HepG2 (cell line): Measurements from ENCODE around the gene CDCA4. TPM values are rescaled to one million over a fixed set of nuclear protein-coding genes. Genes with fewer than 3 reads are reported as not detected.

Experiments used
- BORCS8-MEF2B ChIP-seq: sonication (generic); formaldehyde crosslinking; IDR thresholded peaks from 2 replicates; pipeline ENCODE4 v1.8.0; 2022; ENCODE audit warnings: mild to moderate bottlenecking, missing genetic modification reagents
- FOXC1 ChIP-seq: sonication (generic); formaldehyde crosslinking; IDR thresholded peaks from 2 replicates; pipeline ENCODE4 v1.8.0; 2022; ENCODE audit warnings: mild to moderate bottlenecking, missing genetic modification reagents, borderline replicate concordance
- GABPB1 ChIP-seq: IDR thresholded peaks from 2 replicates; pipeline ENCODE4 v1.6.1; 2016; ENCODE audit warnings: mild to moderate bottlenecking, missing genetic modification reagents, moderate library complexity, missing compliant biosample characterization
- NONO ChIP-seq, 2 experiments: fragments of 450-650 bp in 1 of 2; sonication (generic) in 1 of 2; formaldehyde crosslinking in 1 of 2; IDR thresholded peaks in 1 of 2; conservative IDR thresholded peaks in 1 of 2; 2 replicates each; pipeline versions ENCODE4 v1.6.1 to v1.8.0; 2017 to 2022; ENCODE audit warnings: mild to moderate bottlenecking in 1 of 2, missing genetic modification reagents in 1 of 2, moderate library complexity in 1 of 2
- ZNF274 ChIP-seq: sonication (generic); formaldehyde crosslinking; IDR thresholded peaks from 2 replicates; pipeline ENCODE4 v1.5.1; 2020; ENCODE audit warnings: mild to moderate bottlenecking, missing genetic modification reagents
- ZNF44 ChIP-seq: sonication (generic); formaldehyde crosslinking; IDR thresholded peaks from 2 replicates; pipeline ENCODE4 v1.5.1; 2020; ENCODE audit warnings: mild to moderate bottlenecking, missing genetic modification reagents
- ZNF782 ChIP-seq: sonication (generic); formaldehyde crosslinking; IDR thresholded peaks from 2 replicates; pipeline ENCODE4 v1.4.0; 2020; ENCODE audit warnings: missing genetic modification reagents, mild to moderate bottlenecking, borderline replicate concordance
- polyA plus RNA-seq, 8 experiments: library from polyadenylated mRNA; depleted of rRNA in 3 of 8; stranded (reverse) in 7 of 8; unstranded in 1 of 8; fragments of >200 nt; fragmentation: Illumina TruSeq in 4 of 8; extraction: Trizol in 4 of 8; gene quantifications; 2 replicates each; pipeline versions ENCODE4 v1.2.1 to v1.2.3, GENCODE V29; 2011 to 2016; ENCODE audit warnings: low read depth in 4 of 8, missing spikeins in 1 of 8, mixed read lengths in 1 of 8; ENCODE audit not compliant: insufficient read depth in 1 of 8
- total RNA-seq, 5 experiments: library from RNA; depleted of rRNA; stranded (reverse); fragments of >200 nt; fragmentation: Illumina TruSeq; extraction: Trizol; gene quantifications; 2 replicates each; pipeline ENCODE4 v1.2.3, GENCODE V29; 2016; ENCODE audit warnings: low read depth in 1 of 5
- TF ChIP-seq, protein P1 (sequence below): sonication (generic); formaldehyde crosslinking; IDR thresholded peaks from 2 replicates; pipeline ENCODE4 v1.8.1; 2023; ENCODE audit warnings: missing genetic modification reagents, mild to moderate bottlenecking, borderline replicate concordance
- TF ChIP-seq, protein P2 (sequence below): sonication (generic); formaldehyde crosslinking; IDR thresholded peaks from 2 replicates; pipeline ENCODE4 v1.5.1; 2020; ENCODE audit warnings: missing genetic modification reagents, mild to moderate bottlenecking, borderline replicate concordance
- TF ChIP-seq, protein P3 (sequence below): sonication (generic); formaldehyde crosslinking; IDR thresholded peaks from 2 replicates; pipeline ENCODE4 v1.4.0; 2020; ENCODE audit warnings: low read depth, mild to moderate bottlenecking, missing genetic modification reagents
- TF ChIP-seq, protein P4 (sequence below), 2 experiments: sonication (generic) in 1 of 2; formaldehyde crosslinking in 1 of 2; IDR thresholded peaks; 2 replicates each; pipeline versions ENCODE4 v1.6.1 to v1.9.0; 2014 to 2022; ENCODE audit warnings: antibody characterized with exemption in 1 of 2, borderline replicate concordance in 1 of 2, inconsistent platforms in 1 of 2, low read depth in 1 of 2, missing genetic modification reagents in 1 of 2
- TF ChIP-seq, protein P5 (sequence below): IDR thresholded peaks from 2 replicates; pipeline ENCODE4 v1.6.1; 2016; ENCODE audit warnings: mild to moderate bottlenecking, missing biosample characterization, missing genetic modification reagents
- TF ChIP-seq, protein P6 (sequence below): sonication (generic); formaldehyde crosslinking; IDR thresholded peaks from 2 replicates; pipeline ENCODE4 v1.5.1; 2020; ENCODE audit warnings: missing genetic modification reagents, mild to moderate bottlenecking, borderline replicate concordance

CDCA4 gene
- total and polyA plus RNA-seq, 2 of the 13 experiments (the other 11 are each of a cell fraction or from before 2014, with no cell fraction given) = 19.7 to 43.1 TPM

DNA sequence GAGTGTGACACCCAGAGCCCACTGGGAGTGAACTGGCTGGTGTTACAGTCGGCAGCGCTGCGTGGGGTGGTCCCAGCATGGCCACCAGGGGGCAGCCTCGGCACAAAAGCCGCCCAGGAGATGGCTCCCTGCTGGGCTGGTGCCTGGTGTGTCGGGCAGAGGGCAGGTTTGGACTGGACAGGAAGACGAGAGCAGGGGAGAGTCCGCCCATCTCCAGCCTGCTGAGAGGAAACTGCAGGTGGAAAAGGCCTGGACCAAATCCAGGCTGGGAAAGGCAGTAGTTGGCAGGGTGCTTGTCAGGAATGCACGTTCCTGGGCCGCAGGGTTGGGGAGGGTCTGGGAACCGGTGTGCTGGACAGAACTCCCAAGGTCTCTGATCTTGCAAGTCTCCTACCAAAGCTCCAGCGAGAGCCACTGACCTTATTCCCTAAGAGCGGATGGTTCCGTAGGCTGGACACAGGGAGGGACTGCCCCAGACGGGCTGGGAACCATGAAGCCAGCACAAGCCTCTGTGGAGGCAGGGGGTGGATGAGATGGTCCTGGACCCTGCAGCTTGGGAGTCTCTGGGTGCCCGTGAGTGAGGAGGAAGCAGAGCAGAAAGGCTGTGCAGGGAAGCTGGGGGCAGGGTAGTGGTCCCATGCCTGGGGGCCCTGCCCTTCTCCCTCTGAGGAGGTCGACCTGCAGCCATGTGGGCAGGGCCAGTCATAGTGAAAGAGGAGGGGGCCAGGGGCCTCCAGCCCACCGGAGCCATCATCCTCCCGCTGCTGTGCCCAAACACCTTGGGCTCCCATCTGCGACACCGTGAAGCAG is 44.5 kb downstream of the CDCA4 start (continued):
- TF ChIP-seq FOXC1 (CRISPR knock-in tag) (0 out of 2 replicates have a peak, but pooled peaks have one; percentile 37), BORCS8-MEF2B (CRISPR knock-in tag) (no peak; the same call in 1 of the 2 replicates), ZNF274 (peak; percentile 72; the same call in 1 of the 2 replicates), ZNF782 (CRISPR knock-in tag) (peak; percentile 17; the same call in 1 of the 2 replicates), NONO (IDR thresholded peaks at IDR 0.05) (no peak), NONO (CRISPR knock-in tag; conservative IDR thresholded peaks at IDR 0.05) (peak; percentile 78), ZNF44 (peak; percentile 31; the same call in 1 of the 2 replicates), GABPB1 (peak; percentile 47; the same call in 1 of the 2 replicates)
- TF ChIP-seq, protein P1, sequence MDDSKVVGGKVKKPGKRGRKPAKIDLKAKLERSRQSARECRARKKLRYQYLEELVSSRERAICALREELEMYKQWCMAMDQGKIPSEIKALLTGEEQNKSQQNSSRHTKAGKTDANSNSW (CRISPR knock-in tag) = 0 out of 2 replicates have a peak, but pooled peaks have one; percentile 48
- TF ChIP-seq, protein P2, sequence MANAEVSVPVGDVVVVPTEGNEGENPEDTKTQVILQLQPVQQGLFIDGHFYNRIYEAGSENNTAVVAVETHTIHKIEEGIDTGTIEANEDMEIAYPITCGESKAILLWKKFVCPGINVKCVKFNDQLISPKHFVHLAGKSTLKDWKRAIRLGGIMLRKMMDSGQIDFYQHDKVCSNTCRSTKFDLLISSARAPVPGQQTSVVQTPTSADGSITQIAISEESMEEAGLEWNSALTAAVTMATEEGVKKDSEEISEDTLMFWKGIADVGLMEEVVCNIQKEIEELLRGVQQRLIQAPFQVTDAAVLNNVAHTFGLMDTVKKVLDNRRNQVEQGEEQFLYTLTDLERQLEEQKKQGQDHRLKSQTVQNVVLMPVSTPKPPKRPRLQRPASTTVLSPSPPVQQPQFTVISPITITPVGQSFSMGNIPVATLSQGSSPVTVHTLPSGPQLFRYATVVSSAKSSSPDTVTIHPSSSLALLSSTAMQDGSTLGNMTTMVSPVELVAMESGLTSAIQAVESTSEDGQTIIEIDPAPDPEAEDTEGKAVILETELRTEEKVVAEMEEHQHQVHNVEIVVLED (CRISPR knock-in tag) = peak; percentile 31; the same call in 1 of the 2 replicates
- TF ChIP-seq, protein P3, sequence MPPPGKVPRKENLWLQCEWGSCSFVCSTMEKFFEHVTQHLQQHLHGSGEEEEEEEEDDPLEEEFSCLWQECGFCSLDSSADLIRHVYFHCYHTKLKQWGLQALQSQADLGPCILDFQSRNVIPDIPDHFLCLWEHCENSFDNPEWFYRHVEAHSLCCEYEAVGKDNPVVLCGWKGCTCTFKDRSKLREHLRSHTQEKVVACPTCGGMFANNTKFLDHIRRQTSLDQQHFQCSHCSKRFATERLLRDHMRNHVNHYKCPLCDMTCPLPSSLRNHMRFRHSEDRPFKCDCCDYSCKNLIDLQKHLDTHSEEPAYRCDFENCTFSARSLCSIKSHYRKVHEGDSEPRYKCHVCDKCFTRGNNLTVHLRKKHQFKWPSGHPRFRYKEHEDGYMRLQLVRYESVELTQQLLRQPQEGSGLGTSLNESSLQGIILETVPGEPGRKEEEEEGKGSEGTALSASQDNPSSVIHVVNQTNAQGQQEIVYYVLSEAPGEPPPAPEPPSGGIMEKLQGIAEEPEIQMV (CRISPR knock-in tag) = 0 out of 2 replicates have a peak, but pooled peaks have one; percentile 47
- TF ChIP-seq, protein P4, sequence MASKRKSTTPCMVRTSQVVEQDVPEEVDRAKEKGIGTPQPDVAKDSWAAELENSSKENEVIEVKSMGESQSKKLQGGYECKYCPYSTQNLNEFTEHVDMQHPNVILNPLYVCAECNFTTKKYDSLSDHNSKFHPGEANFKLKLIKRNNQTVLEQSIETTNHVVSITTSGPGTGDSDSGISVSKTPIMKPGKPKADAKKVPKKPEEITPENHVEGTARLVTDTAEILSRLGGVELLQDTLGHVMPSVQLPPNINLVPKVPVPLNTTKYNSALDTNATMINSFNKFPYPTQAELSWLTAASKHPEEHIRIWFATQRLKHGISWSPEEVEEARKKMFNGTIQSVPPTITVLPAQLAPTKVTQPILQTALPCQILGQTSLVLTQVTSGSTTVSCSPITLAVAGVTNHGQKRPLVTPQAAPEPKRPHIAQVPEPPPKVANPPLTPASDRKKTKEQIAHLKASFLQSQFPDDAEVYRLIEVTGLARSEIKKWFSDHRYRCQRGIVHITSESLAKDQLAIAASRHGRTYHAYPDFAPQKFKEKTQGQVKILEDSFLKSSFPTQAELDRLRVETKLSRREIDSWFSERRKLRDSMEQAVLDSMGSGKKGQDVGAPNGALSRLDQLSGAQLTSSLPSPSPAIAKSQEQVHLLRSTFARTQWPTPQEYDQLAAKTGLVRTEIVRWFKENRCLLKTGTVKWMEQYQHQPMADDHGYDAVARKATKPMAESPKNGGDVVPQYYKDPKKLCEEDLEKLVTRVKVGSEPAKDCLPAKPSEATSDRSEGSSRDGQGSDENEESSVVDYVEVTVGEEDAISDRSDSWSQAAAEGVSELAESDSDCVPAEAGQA (IDR thresholded peaks at IDR 0.05; ENCODE audit: low read depth) = no peak
- TF ChIP-seq, protein P4 (CRISPR knock-in tag; IDR thresholded peaks at IDR 0.05; ENCODE audit: borderline replicate concordance) = no peak
- TF ChIP-seq, protein P5, sequence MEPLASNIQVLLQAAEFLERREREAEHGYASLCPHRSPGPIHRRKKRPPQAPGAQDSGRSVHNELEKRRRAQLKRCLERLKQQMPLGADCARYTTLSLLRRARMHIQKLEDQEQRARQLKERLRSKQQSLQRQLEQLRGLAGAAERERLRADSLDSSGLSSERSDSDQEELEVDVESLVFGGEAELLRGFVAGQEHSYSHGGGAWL = no peak
- TF ChIP-seq, protein P6, sequence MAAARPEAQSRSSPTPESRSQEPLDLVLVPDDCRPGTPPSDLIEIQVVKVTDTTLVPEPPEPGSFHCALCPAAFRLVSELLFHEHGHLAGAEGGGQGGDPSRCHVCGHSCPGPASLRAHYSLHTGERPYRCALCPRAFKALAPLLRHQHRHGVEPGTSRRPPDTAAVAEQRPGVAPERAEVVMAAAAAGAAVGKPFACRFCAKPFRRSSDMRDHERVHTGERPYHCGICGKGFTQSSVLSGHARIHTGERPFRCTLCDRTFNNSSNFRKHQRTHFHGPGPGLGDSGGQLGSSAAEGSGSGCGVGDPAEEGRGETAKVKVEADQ (CRISPR knock-in tag) = 0 out of 2 replicates have a peak, but pooled peaks have one; percentile 70
